Nephron progenitor cell (in vitro differentiated cells): ENCODE measurements around the gene PAX7.
"Not testable (repeated sequence)": the region's sequence is repeated elsewhere in the genome, so short reads cannot be mapped to it uniquely, and the experiment has no call there.

Experiments
- DNase-seq: peaks from one replicate; pipeline ENCODE4 v3.0.0; 2021
- H3K27ac Mint-ChIP-seq: 2 replicates; pipeline ENCODE4 v1.8.0; 2021; ENCODE audit warnings: mild to moderate bottlenecking, moderate library complexity, mixed read lengths
- H3K27me3 Mint-ChIP-seq: 2 replicates; pipeline ENCODE4 v1.8.0; 2021; ENCODE audit warnings: mild to moderate bottlenecking, low read depth, mixed read lengths; ENCODE audit not compliant: poor library complexity
- H3K36me3 Mint-ChIP-seq: 2 replicates; pipeline ENCODE4 v1.8.0; 2021; ENCODE audit warnings: low read depth, mixed read lengths
- H3K4me1 Mint-ChIP-seq: 2 replicates; pipeline ENCODE4 v1.8.0; 2021; ENCODE audit warnings: mixed read lengths
- H3K4me3 Mint-ChIP-seq: 2 replicates; pipeline ENCODE4 v1.8.0; 2021; ENCODE audit warnings: mild to moderate bottlenecking, moderate library complexity, mixed read lengths
- H3K9me3 Mint-ChIP-seq: 2 replicates; pipeline ENCODE4 v1.8.0; 2021; ENCODE audit warnings: mild to moderate bottlenecking, moderate library complexity, mixed read lengths
- CTCF ChIP-seq: fragments of 200-600 bp; sonication (generic); IDR thresholded peaks from 2 replicates; pipeline ENCODE4 v1.5.0; 2021; ENCODE audit warnings: antibody characterized with exemption

PAX7 gene

DNA sequence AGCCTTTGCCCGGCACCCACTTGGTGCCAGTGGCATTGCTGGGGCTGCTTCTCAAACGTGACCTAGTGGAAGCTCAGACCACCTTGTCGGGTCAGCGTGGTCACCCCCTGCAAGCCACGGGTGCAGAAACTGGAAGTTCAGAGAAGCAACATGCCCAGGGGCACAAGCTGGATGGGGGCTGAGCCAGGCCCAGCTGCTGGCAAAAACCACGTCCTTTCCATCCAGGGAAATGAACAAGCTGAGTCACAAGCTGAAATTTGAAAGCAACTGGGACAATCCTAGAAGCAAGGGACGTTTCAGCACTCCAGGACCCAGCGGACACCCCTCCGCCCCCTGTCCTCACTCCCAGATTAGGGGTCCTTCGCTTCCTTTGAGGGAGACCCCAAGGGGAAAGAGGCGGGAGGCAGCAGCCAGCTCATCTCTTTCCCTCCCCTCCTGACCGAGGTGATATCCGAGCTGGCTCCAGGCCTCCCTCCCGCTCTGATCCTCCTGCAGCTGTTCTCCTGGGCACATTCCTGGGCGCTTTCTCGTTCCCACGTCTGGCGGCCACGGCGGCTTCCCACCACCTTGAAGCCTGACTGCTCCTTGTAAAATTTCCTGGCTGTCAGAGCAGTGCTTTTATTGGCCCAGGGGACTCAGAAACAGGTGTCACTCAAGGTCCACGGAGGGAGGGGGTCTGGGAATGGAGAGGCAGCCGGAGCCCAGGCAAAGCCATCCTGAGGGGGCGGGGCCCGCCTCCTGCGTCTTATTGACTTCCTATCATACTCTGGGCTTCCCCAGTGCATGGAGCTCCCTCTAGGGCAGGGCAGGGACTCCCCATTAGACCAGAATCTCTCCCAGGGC lies 62.8 kb downstream of the PAX7 start:
- peak overlapping the region; percentile 89 for H3K27ac Mint-ChIP-seq
- TF ChIP-seq CTCF, result no peak
- H3K4me1 Mint-ChIP-seq, result peaks cover 29% of the 10 kb centered on the region
- peak; percentile 72 for DNase-seq
- H3K27me3 Mint-ChIP-seq, result peaks cover 78% of the 10 kb centered on the region
- H3K36me3 Mint-ChIP-seq, result no peaks in the 10 kb centered on the region
- H3K9me3 Mint-ChIP-seq, result no peaks in the 10 kb centered on the region
- peak overlapping the region; percentile 56 for H3K4me3 Mint-ChIP-seq

DNA sequence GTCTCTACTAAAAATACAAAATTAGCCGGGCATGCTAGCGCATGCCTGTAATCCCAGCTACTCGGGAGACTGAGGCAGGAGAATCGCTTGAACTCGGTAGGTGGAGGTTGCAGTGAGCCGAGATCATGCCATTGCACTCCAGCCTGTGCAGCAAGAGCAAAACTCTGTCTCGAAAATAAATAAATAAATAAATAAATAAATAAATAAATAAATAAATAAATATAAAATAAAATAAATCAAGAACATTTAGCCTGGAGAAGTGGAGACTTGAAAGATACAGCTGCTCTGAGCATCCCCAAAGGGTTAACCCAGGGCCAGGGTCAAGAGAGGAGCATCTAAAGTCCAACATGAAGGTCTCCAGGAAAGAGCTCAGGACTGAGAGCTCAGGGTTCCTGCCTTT lies 63.6 kb downstream of the PAX7 start:
- DNase-seq, H3K4me3 Mint-ChIP-seq, H3K27ac Mint-ChIP-seq, H3K36me3 Mint-ChIP-seq, H3K9me3 Mint-ChIP-seq: not testable (repeated sequence)
- H3K4me1 Mint-ChIP-seq, result peaks cover 29% of the 10 kb centered on the region
- peaks cover 84% of the 10 kb centered on the region for H3K27me3 Mint-ChIP-seq

DNA sequence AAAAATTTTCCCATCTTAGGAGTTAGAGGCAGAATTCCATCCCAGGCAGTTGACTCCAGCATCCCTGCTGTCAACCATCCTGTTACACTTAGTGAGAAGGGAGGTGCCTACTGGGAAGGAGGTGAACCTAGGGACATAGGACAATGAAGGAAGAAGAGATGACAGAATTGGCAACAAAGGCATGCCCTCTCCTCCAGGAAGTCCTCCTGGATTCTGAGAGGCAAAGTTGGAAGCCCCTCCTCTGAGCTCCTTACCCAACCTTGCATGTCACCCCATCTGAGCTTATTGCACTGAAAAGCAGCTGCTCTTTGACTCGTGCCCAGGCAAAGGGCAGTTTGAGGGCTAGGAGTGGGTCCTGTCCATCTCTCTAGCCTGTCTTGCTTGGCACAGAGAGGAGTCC lies 66.9 kb downstream of the PAX7 start:
- H3K36me3 Mint-ChIP-seq, result no peaks in the 10 kb centered on the region
- peaks cover 87% of the 10 kb centered on the region for H3K27me3 Mint-ChIP-seq
- H3K4me3 Mint-ChIP-seq, result no peak overlapping the region
- peaks cover 14% of the 10 kb centered on the region for H3K4me1 Mint-ChIP-seq
- no peaks in the 10 kb centered on the region for H3K9me3 Mint-ChIP-seq
- TF ChIP-seq CTCF, result no peak
- DNase-seq, result no peak
- no peak overlapping the region for H3K27ac Mint-ChIP-seq

GRCh38 chr1:18700530-18700929 lies 69.9 kb downstream of the PAX7 start:
- Mint-ChIP-seq H3K27ac (no peak overlapping the region), H3K9me3 (no peaks in the 10 kb centered on the region), H3K36me3 (no peaks in the 10 kb centered on the region), H3K4me1 (peaks cover 13% of the 10 kb centered on the region), H3K27me3 (peaks cover 96% of the 10 kb centered on the region), H3K4me3 (no peak overlapping the region)
- DNase-seq, result no peak
- no peak for TF ChIP-seq CTCF

DNA sequence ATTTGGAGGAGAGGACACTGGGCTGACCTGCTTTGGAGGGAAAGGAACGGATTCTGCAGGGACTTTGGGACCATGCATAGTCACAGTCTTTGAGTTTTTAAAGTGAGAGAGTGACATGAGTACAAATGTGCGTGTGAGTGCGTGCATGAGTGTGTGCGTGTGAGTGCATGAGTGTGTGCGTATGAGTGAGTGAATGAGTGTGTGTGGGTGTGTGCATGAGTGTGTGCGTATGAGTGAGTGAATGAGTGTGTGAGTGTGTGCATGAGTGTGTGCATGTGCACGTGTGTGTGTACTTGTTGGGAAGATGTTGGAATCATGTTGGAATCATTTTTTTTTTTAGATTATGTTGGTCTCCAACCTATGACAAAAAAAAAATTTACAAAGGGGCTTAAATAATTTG lies 70.5 kb downstream of the PAX7 start:
- TF ChIP-seq CTCF, result no peak
- H3K27me3 Mint-ChIP-seq, result peaks cover 93% of the 10 kb centered on the region
- DNase-seq, result no peak
- no peaks in the 10 kb centered on the region for H3K36me3 Mint-ChIP-seq
- peaks cover 20% of the 10 kb centered on the region for H3K4me1 Mint-ChIP-seq
- H3K27ac Mint-ChIP-seq, result no peak overlapping the region
- H3K9me3 Mint-ChIP-seq, result no peaks in the 10 kb centered on the region
- no peak overlapping the region for H3K4me3 Mint-ChIP-seq

GRCh38 chr1:18703041-18703621 lies 72.5 kb downstream of the PAX7 start:
- DNase-seq, result peak; percentile 59
- peaks cover 24% of the 10 kb centered on the region for H3K4me1 Mint-ChIP-seq
- peaks cover 85% of the 10 kb centered on the region for H3K27me3 Mint-ChIP-seq
- no peaks in the 10 kb centered on the region for H3K9me3 Mint-ChIP-seq
- no peak overlapping the region for H3K27ac Mint-ChIP-seq
- peak overlapping the region; percentile 50 for H3K4me3 Mint-ChIP-seq
- no peaks in the 10 kb centered on the region for H3K36me3 Mint-ChIP-seq
- no peak for TF ChIP-seq CTCF
